ENCODE measurements around the gene HOXA4. TPM values are rescaled to one million over a fixed set of nuclear protein-coding genes. Genes with fewer than 3 reads are reported as not detected.

HOXA4 gene
- total RNA-seq, 1 experiment from 2014 or later = 2.0 TPM

DNA sequence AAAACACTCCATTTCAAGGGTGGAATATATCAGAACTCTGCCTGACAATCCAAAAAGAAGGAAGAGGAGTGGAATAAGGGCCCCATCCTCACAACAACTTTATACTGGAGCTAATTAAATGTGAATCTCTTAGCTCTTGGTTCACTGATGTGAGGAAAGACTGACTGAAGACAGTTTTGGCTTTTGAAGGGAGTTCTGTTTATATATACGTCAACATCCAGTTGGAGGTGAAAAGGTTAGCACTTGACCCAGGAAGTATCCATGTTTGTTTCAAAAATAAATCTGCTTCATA is 37.8 kb downstream of the HOXA4 start:
- Histone ChIP-seq H3K4me1 (ENCODE audit: control insufficient read depth in 1 of 2, insufficient read depth in 2 of 2, low read length in 2 of 2) (peaks cover 9 to 17% of the 10 kb centered on the region in 2 experiments; a peak in 3 of 4 replicates), H3K9me2 (ENCODE audit: insufficient read depth) (no peaks in the 10 kb centered on the region), H2AFZ (ENCODE audit: low read depth, low read length, poor library complexity, severe bottlenecking) (no peak overlapping the region), H3K9ac (ENCODE audit: low read length) (no peak overlapping the region), H3K27me3 (ENCODE audit: insufficient read depth, low read length) (no peaks in the 10 kb centered on the region), H3K4me2 (ENCODE audit: low read length) (no peak overlapping the region), H3K9me3 (ENCODE audit: control insufficient read depth in 1 of 2, insufficient read depth in 1 of 2, low read depth in 1 of 2, low read length in 2 of 2) (no peaks in the 10 kb centered on the region), H3K36me3 (ENCODE audit: control insufficient read depth in 1 of 2, insufficient read depth in 2 of 2, low read length in 2 of 2) (no peaks in the 10 kb centered on the region), H3K79me2 (ENCODE audit: insufficient read depth, low read length) (peaks cover 14% of the 10 kb centered on the region), H4K20me1 (ENCODE audit: insufficient read depth) (no peaks in the 10 kb centered on the region), H3K27ac (ENCODE audit: low read depth, low read length) (no peak overlapping the region), H3K4me3 (replicated peaks in 1 of 2; ENCODE audit: low read depth in 1 of 2, low read length in 2 of 2) (no peak overlapping the region)
- no peak for TF ChIP-seq MAX (IDR thresholded peaks at IDR 0.05)
- TF ChIP-seq SRF (IDR thresholded peaks at IDR 0.05; ENCODE audit: low read depth) = no peak
- TF ChIP-seq ELF1 (IDR thresholded peaks at IDR 0.05; ENCODE audit: borderline replicate concordance, low read depth) = no peak
- ChIA-PET RAD21 (ENCODE audit: low non-redundant PET in 1 of 2, low total read pairs in 2 of 2, uncharacterized antibody in 2 of 2, unreplicated experiment in 2 of 2) (no interaction called here), POLR2A (no interaction called here), CTCF (no interaction called here)
- DNase-seq (ENCODE audit: low read depth, low spot score) = no peak
- no peak for ATAC-seq
- no TSS peak for BruUV-seq (replicated peaks)
- intact Hi-C loops (cut with micrococcal nuclease) = no loop called here

DNA sequence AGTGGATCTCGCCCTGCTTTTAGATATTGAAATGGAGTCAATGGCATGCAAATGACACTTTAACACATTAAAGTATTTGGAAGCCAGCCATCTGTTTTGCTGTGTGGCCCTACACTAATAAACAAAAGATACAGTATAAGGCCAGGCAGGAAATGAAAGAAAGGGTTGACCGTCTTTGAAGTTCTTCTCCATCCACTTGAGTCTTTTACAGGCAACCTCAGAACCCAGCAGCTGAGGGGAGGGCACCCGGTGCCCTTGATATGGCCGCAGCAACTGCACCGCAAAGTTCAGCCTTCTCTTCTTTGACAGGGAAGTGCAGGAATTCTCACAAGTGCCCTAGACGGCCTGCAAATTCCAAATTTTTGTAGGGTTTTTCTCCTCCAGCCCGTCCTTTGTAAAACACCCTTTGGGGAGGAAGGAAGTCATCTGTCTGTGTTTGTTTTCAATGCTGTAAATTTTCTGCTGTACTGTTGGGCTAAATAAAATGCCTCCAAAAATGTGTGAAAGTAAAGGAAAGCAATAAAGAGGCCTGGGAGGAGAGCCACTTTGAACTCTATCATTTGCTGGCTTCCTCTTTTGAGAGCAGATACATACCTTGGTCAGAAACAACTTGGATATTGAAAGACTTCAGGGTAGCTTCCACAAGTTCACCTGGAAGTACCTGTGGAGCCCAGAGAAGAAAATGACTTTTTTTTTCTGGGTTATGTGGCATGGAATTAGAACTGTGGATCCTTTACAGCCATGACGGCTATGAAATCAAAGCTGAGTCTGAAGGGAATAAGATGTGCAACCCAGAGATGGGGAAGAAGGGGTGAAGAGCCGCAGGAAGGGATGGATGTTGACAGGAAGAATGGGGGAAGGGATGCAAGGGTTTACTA is 38.4 kb downstream of the HOXA4 start:
- Histone ChIP-seq H2AFZ (ENCODE audit: low read depth, low read length, poor library complexity, severe bottlenecking) (no peak overlapping the region), H3K79me2 (ENCODE audit: insufficient read depth, low read length) (peaks cover 8% of the 10 kb centered on the region), H3K4me1 (ENCODE audit: control insufficient read depth in 1 of 2, insufficient read depth in 2 of 2, low read length in 2 of 2) (peaks cover 4 to 11% of the 10 kb centered on the region in 2 experiments; a peak in 3 of 4 replicates), H3K27me3 (ENCODE audit: insufficient read depth, low read length) (no peaks in the 10 kb centered on the region), H3K4me3 (replicated peaks in 1 of 2; ENCODE audit: low read depth in 1 of 2, low read length in 2 of 2) (no peak overlapping the region), H3K9ac (ENCODE audit: low read length) (no peak overlapping the region), H3K4me2 (ENCODE audit: low read length) (no peak overlapping the region), H3K36me3 (ENCODE audit: control insufficient read depth in 1 of 2, insufficient read depth in 2 of 2, low read length in 2 of 2) (no peaks in the 10 kb centered on the region), H3K27ac (ENCODE audit: low read depth, low read length) (no peak overlapping the region), H4K20me1 (ENCODE audit: insufficient read depth) (no peaks in the 10 kb centered on the region), H3K9me2 (ENCODE audit: insufficient read depth) (no peaks in the 10 kb centered on the region), H3K9me3 (ENCODE audit: control insufficient read depth in 1 of 2, insufficient read depth in 1 of 2, low read depth in 1 of 2, low read length in 2 of 2) (no peaks in the 10 kb centered on the region)
- intact Hi-C loops (cut with micrococcal nuclease) = no loop called here
- DNase-seq (ENCODE audit: low read depth, low spot score) (no peak), ATAC-seq (no peak)
- ChIA-PET RAD21 (ENCODE audit: low non-redundant PET in 1 of 2, low total read pairs in 2 of 2, uncharacterized antibody in 2 of 2, unreplicated experiment in 2 of 2) (no interaction called here), CTCF (no interaction called here), POLR2A (no interaction called here)
- no TSS peak for BruUV-seq (replicated peaks)
- no peak for TF ChIP-seq MAX (IDR thresholded peaks at IDR 0.05)
- no peak for TF ChIP-seq ZNF274 (IDR thresholded peaks at IDR 0.05; ENCODE audit: low read depth, low read length)
- TF ChIP-seq CEBPB (IDR thresholded peaks at IDR 0.05; ENCODE audit: low read depth) = no peak
- no peak for TF ChIP-seq CBX3 (IDR thresholded peaks at IDR 0.05; ENCODE audit: low read depth)
- TF ChIP-seq SRF (IDR thresholded peaks at IDR 0.05; ENCODE audit: low read depth) = no peak
